Right lobe of liver (tissue), 6 donors: ENCODE data around the gene C2CD3. TPM values are rescaled to one million over a fixed set of nuclear protein-coding genes. Genes with fewer than 3 reads are reported as not detected.

Experiments
- ATAC-seq, 4 donors: fragments of 200-7000 bp; cut with Tn5 transposase; one replicate each; pipeline ENCODE4 v1.9.1; 2020; ENCODE audit warnings: mild to moderate bottlenecking in 4 of 4, moderate library complexity in 4 of 4
- DNase-seq, 3 donors: peaks; one replicate each; pipeline ENCODE4 v3.0.0-alpha.2; 2020
- H3K27ac ChIP-seq, 3 donors: fragments of 200-600 bp; one replicate each; pipeline ENCODE4 v1.8.0; 2022
- H3K27me3 ChIP-seq, 2 donors: fragments of 200-600 bp; one replicate each; pipeline ENCODE4 v1.8.0; 2022
- H3K36me3 ChIP-seq, 4 donors: fragments of 200-600 bp; sonication (generic) in 1 of 4; one replicate each; pipeline versions ENCODE4 v1.5.1 to v1.8.0; 2017 to 2022; ENCODE audit warnings: control low read depth in 1 of 4
- H3K4me1 ChIP-seq, 4 donors: fragments of 200-600 bp; sonication (generic) in 1 of 4; one replicate each; pipeline versions ENCODE4 v1.5.1 to v1.8.0; 2017 to 2022; ENCODE audit warnings: control low read depth in 1 of 4
- H3K4me3 ChIP-seq, 3 donors: fragments of 200-600 bp; one replicate each; pipeline ENCODE4 v1.8.0; 2022
- H3K9me3 ChIP-seq, 4 donors: fragments of 200-600 bp; sonication (generic) in 1 of 4; one replicate each; pipeline versions ENCODE4 v1.5.1 to v1.8.0; 2017 to 2022; ENCODE audit warnings: control low read depth in 1 of 4
- CTCF ChIP-seq, 4 donors: fragments of 200-600 bp in 3 of 4; fragments of 450-650 bp in 1 of 4; IDR thresholded peaks; one replicate each; pipeline versions ENCODE4 v1.5.1 to v1.8.0; 2016 to 2022; ENCODE audit warnings: antibody characterized with exemption in 4 of 4, mild to moderate bottlenecking in 2 of 4
- POLR2A ChIP-seq: fragments of 450-650 bp; IDR thresholded peaks from one replicate; pipeline ENCODE4 v1.6.1; 2017; ENCODE audit warnings: antibody characterized with exemption, mild to moderate bottlenecking
- WGBS: methylation state at CpG from one replicate; pipeline ENCODE4 v1.1.6; 2018; ENCODE audit warnings: low coverage, low lambda C conversion rate; ENCODE audit not compliant: insufficient coverage; ENCODE audit errors: missing lambda C conversion rate; 5-methylcytosine and 5-hydroxymethylcytosine counted together
- intact Hi-C, 2 donors: fragments of 100-400 bp; cut with DNase I; formaldehyde crosslinking; loops; one replicate each; pipeline versions ENCODE4 v1.11.2 to v1.14.1; 2022
- total RNA-seq, 6 experiments: library from RNA; depleted of rRNA in 2 of 6; stranded (reverse); fragments of >200 nt in 2 of 6; fragmentation: NEBNext Ultra II Directional in 3 of 6; extraction: Animal tissue kit (Norgen Biotek cat#: 25700) in 3 of 6; gene quantifications; one replicate each; pipeline versions ENCODE4 v1.1.0 to v1.2.4, GENCODE V29; 2016 to 2023
- donor health status: DM: no; HTN: yes; CAD: no.
- donor health status: DM: no; HTN: no; CAD: no.
- donor health status: DM: no; HTN: no; CAD: no.
- donor health status: DM: no; HTN: yes; CAD: no.
- donor health status: DM: no; HTN: yes; CAD: no.

C2CD3 gene
- total RNA-seq, 6 experiments from 2014 or later = 4.8 to 9.6 (median 7.4) TPM

- no peaks in the 10 kb centered on the region for H3K27me3 ChIP-seq
- no peak for ATAC-seq
- H3K27ac ChIP-seq = no peak overlapping the region
- H3K4me3 ChIP-seq = no peak overlapping the region
- H3K4me1 ChIP-seq = no peaks in the 10 kb centered on the region
- intact Hi-C loops = no loop called here
- peaks cover 0 to 18% (median 3%) of the 10 kb centered on the region in 4 donors for H3K36me3 ChIP-seq
- no peaks in the 10 kb centered on the region for H3K9me3 ChIP-seq
- no peak for TF ChIP-seq CTCF (IDR thresholded peaks at IDR 0.05)
- no peak for TF ChIP-seq POLR2A
- no peak for DNase-seq
Observed at GRCh38 chr11:74102321-74102720, 68.5 kb downstream of the C2CD3 start.

DNA sequence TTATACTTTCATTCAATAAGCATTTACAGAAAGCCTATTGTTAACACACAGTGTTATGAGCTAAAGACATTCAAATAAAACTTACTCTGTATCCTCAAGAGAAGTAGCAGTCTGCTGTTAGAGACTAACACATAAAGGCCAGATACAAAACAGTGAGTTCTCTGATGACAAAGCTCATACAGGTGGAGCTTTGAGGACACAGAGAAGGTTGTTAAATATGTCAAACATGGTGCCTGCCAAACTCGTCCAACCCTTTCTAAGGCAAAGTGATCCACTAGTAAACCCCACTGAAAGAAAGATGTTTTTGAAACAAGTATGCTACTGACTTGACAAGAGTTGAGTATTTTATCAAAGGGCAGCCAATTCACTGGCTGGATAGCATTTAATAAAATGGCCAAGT, 70.1 kb downstream of the C2CD3 start:
- no peaks in the 10 kb centered on the region for H3K27me3 ChIP-seq
- 86% methylated on average over 1 of the region's 1 CpG for WGBS
- intact Hi-C loops = no loop called here
- H3K4me1 ChIP-seq = no peaks in the 10 kb centered on the region
- H3K9me3 ChIP-seq = no peaks in the 10 kb centered on the region
- no peak overlapping the region for H3K27ac ChIP-seq
- no peak for TF ChIP-seq POLR2A
- no peak for TF ChIP-seq CTCF (IDR thresholded peaks at IDR 0.05)
- no peak overlapping the region for H3K4me3 ChIP-seq
- H3K36me3 ChIP-seq = peaks cover 0 to 14% (median 1%) of the 10 kb centered on the region in 4 donors
- no peak for DNase-seq
- no peak for ATAC-seq

DNA sequence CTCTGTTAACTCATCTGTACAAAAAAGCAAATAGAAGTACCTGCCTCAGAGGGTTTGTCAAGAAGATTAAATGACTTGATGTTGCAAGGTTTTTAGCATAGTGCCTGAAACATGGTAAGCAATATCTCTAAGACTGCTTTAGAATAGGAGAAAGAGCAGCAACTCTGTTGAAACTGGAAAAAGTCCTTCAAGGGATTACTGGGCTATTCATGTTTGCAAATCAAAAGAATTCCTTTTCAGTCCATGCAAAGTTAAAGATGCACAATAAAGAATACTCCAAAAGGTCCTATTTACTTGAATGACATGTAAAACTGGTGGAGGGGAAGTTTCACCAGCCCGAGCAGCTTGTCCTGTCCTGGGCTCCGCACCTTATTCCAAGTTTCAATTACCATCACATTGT, 70.6 kb downstream of the C2CD3 start:
- Histone ChIP-seq H3K4me3 (no peak overlapping the region), H3K4me1 (no peaks in the 10 kb centered on the region), H3K9me3 (no peaks in the 10 kb centered on the region), H3K27me3 (no peaks in the 10 kb centered on the region), H3K27ac (no peak overlapping the region), H3K36me3 (peaks cover 0 to 9% (median 0%) of the 10 kb centered on the region in 4 donors)
- intact Hi-C loops = no loop called here
- no peak for ATAC-seq
- WGBS = 94% methylated on average over 2 of the region's 2 CpGs
- TF ChIP-seq CTCF (IDR thresholded peaks at IDR 0.05) (no peak), POLR2A (no peak)
- DNase-seq = no peak

DNA sequence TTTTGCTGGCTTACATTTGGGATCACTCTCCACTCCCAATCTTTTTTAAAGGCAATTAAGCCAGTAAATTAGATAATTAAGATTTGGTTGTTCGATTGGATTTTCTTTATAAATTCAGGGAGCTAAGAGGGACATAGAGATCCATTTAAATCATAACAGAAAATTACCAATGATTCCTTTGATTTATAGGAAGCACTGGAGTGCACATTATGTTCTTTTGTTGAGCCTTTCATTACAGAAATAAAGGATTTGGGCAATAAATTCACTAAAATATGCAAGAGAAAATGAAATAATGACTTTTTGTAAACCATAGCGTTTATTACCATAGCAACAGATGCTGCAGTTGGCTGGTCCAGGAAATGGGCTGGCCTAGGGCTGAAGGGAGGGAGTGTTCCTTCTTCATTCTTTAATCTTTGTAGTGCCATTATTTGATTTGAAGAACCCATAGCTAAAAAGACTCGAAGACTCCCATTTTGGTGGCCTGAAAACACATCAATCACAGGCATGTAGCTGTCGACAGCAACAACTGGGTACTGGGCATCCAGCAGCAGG, 73.0 kb downstream of the C2CD3 start:
- 88% methylated on average over 4 of the region's 4 CpGs for WGBS
- intact Hi-C loops = no loop called here

More for the DNA sequence above, 73.0 kb downstream of the C2CD3 start:
- Histone ChIP-seq H3K9me3 (no peaks in the 10 kb centered on the region), H3K27ac (no peak overlapping the region), H3K4me1 (no peaks in the 10 kb centered on the region), H3K27me3 (no peaks in the 10 kb centered on the region), H3K36me3 (peaks cover 0 to 19% (median 0%) of the 10 kb centered on the region in 4 donors), H3K4me3 (no peak overlapping the region)
- DNase-seq (no peak), ATAC-seq (no peak)
- no peak for TF ChIP-seq CTCF (IDR thresholded peaks at IDR 0.05)
- no peak for TF ChIP-seq POLR2A
